GM12878 (cell line): ENCODE data around the gene UTS2.

Experiments used
- CBX3 ChIP-seq: fragments of 200-600 bp; sonication (generic); IDR thresholded peaks from 2 replicates; pipeline ENCODE4 v1.6.1; 2016; ENCODE audit warnings: low read depth, borderline replicate concordance
- CEBPB ChIP-seq, 2 experiments: fragments of 150-350 bp in 1 of 2; IDR thresholded peaks; 2 replicates each; pipeline ENCODE4 v1.6.1; 2012 to 2014; ENCODE audit warnings: low read depth in 2 of 2, low read length in 2 of 2, borderline replicate concordance in 1 of 2, inconsistent platforms in 1 of 2
- ETV6 ChIP-seq, 2 experiments: fragments of 450-650 bp in 1 of 2; IDR thresholded peaks in 1 of 2; conservative IDR thresholded peaks in 1 of 2; 2 replicates each; pipeline ENCODE4 v1.6.1; 2014; ENCODE audit warnings: antibody characterized with exemption in 1 of 2, borderline replicate concordance in 1 of 2, low read depth in 1 of 2, mild to moderate bottlenecking in 1 of 2, moderate library complexity in 1 of 2
- HCFC1 ChIP-seq: fragments of 150-350 bp; IDR thresholded peaks from 2 replicates; pipeline ENCODE4 v1.6.1; 2014; ENCODE audit warnings: low read length
- IRF4 ChIP-seq: IDR thresholded peaks from 2 replicates; pipeline ENCODE4 v1.6.1; 2011; ENCODE audit warnings: low read depth, low read length
- REST ChIP-seq: IDR thresholded peaks from 2 replicates; pipeline ENCODE4 v1.6.1; 2012; ENCODE audit warnings: mild to moderate bottlenecking, low read depth, low read length
- SMC3 ChIP-seq: IDR thresholded peaks from 2 replicates; pipeline ENCODE4 v1.6.1; 2011; ENCODE audit warnings: low read length, improper control_type of control experiment, borderline replicate concordance
- TAF1 ChIP-seq: IDR thresholded peaks from 2 replicates; pipeline ENCODE4 v1.6.1; 2011; ENCODE audit warnings: mild to moderate bottlenecking, low read depth, low read length, borderline replicate concordance
- ZBTB40 ChIP-seq: fragments of 450-650 bp; IDR thresholded peaks from 2 replicates; pipeline ENCODE4 v1.6.1; 2016; ENCODE audit warnings: mild to moderate bottlenecking, moderate library complexity, borderline replicate concordance
- ZNF207 ChIP-seq: fragments of 450-650 bp; IDR thresholded peaks from 2 replicates; pipeline ENCODE4 v1.6.1; 2014; ENCODE audit warnings: antibody characterized with exemption, mild to moderate bottlenecking, borderline replicate concordance
- ZNF274 ChIP-seq: IDR thresholded peaks from one replicate; pipeline ENCODE4 v1.8.0; 2011; ENCODE audit not compliant: insufficient read length, insufficient read depth
- ZNF592 ChIP-seq: fragments of 450-650 bp; IDR thresholded peaks from 2 replicates; pipeline ENCODE4 v1.6.1; 2017; ENCODE audit warnings: mild to moderate bottlenecking, moderate library complexity

DNA sequence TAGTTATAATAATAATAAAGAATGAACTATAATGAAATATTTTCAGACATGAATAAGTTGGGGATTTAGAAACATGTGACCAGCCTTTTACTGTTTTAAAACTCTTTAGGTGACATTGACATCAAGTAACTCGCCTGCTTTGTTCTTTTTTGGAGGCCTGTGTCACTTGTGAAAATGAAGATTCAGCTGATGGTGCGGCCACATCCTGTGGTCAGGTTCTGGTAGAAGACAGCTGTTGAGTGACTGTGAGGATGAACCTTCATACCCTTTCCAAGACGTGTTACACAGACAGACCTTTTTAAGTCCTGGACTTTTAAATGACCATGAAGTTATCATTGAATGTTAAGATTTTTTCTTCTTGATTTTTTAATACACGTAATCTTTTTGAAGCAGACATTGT is 10.3 kb downstream of the UTS2 start:
- TF ChIP-seq ZNF207, result no peak
- no peak for TF ChIP-seq REST
- no peak for TF ChIP-seq ETV6 (conservative IDR thresholded peaks at IDR 0.05 in 1 of 2, IDR thresholded peaks at IDR 0.05 in 1 of 2; ENCODE audit: borderline replicate concordance in 1 of 2, low read depth in 1 of 2)
- no peak for TF ChIP-seq ZBTB40
- no peak for TF ChIP-seq CEBPB (IDR thresholded peaks at IDR 0.05; ENCODE audit: borderline replicate concordance in 1 of 2, low read depth in 2 of 2, low read length in 2 of 2)
- no peak for TF ChIP-seq CBX3
- TF ChIP-seq ZNF592, result no peak
- TF ChIP-seq HCFC1, result no peak
- TF ChIP-seq ZNF274, result no peak
- TF ChIP-seq SMC3, result no peak
- no peak for TF ChIP-seq TAF1
- no peak for TF ChIP-seq IRF4
